IPS-NIHi11 (cell line): ENCODE data around the gene PGS1.
A peak's percentile ranks its signal among the peaks of the same experiment; 100 is the strongest.
"Not testable (repeated sequence)": the region's sequence is repeated elsewhere in the genome, so short reads cannot be mapped to it uniquely, and the experiment has no call there.

Source experiments
- DNase-seq: peaks from one replicate; pipeline ENCODE4 v3.0.0; 2012; ENCODE audit warnings: mixed read lengths, low spot score

Gene PGS1, protein sequence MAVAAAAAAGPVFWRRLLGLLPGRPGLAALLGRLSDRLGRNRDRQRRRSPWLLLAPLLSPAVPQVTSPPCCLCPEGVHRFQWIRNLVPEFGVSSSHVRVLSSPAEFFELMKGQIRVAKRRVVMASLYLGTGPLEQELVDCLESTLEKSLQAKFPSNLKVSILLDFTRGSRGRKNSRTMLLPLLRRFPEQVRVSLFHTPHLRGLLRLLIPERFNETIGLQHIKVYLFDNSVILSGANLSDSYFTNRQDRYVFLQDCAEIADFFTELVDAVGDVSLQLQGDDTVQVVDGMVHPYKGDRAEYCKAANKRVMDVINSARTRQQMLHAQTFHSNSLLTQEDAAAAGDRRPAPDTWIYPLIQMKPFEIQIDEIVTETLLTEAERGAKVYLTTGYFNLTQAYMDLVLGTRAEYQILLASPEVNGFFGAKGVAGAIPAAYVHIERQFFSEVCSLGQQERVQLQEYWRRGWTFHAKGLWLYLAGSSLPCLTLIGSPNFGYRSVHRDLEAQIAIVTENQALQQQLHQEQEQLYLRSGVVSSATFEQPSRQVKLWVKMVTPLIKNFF

DNA sequence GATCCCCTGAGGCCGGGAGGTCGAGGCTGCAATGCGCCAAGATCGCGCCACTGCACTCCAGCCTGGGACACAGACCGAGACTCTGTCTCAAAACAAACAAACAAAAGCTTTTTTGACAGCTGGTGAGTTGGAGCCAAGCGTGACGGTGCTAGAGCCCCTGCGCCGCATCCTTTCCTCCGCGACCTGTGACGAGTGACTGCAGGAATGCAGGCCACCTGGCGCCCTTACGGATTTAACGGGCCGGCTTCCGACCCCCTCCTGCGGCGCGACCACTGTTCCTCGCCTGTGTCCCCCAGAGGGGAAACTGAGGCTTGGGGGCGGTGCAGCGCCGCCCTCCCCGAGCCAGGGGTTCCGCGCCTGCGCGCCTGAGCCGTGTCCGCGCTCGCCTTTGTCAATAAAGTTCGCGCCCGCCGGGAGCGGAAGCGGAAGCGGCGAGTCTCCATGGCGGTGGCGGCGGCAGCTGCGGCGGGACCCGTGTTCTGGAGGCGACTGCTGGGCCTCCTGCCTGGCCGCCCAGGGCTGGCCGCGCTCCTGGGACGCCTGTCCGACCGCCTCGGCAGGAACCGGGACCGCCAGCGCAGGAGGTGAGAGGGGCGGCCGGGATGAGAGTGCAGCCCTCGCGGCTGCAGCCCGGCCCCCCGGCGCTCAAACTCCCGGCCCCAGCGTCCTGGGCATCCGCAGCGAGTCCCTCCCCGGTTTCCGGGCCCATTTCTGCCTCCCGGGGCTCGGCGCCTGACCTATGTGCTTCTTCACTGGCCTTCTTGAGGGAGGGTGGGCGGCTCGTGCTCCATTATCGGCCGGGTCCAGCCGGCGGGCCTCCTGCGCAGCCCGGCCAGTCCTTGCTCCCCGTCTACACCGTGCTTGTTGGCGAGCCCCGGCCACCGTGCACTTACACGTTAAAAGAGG is at the start of gene PGS1:
Gene PGS1, plus strand, starts transcription at position 425 of the 906 bp plus-strand sequence. Its CDS starts 17 bp downstream, at position 442.
- DNase-seq: peak; percentile 87

DNA sequence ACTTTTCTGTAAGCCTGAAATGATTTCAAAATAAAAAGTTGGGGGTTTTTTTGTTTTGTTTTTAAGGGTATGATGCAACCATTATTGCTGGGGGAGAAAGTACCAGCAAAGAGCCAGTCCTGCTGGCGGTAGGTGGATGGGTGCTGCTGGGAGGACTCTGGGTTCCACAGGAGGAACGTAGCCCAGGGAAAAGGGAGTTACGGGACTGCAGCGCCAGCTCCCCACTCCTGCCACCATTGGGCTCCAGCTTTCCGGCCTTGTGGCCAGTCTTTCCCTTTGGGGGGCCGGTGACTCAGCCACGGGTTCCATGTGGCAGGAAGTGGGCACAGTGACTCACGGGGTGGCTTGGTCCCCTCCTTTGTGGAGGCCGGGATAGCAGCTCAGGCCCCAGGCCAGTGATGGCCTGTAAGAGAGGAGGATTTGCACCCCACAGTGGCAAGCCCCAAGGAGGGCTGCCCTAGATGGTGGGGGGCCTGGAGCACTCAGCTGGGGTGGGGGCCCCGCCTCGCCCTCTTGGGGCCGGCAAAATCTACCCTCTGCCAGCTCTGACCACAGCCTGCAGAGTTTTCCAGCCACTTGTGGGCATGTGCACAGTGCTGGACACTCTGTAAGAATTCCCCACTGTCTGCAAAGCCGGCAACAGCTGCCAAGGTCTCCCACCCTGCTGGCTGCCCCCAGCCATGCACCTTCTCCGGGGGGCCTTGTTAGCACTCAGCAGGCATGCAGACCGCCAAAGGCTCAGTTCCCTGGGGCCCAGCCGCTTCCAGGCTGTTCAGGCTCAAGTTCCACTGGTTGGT is 49.0 kb upstream of the PGS1 start:
- no peak for DNase-seq

DNA sequence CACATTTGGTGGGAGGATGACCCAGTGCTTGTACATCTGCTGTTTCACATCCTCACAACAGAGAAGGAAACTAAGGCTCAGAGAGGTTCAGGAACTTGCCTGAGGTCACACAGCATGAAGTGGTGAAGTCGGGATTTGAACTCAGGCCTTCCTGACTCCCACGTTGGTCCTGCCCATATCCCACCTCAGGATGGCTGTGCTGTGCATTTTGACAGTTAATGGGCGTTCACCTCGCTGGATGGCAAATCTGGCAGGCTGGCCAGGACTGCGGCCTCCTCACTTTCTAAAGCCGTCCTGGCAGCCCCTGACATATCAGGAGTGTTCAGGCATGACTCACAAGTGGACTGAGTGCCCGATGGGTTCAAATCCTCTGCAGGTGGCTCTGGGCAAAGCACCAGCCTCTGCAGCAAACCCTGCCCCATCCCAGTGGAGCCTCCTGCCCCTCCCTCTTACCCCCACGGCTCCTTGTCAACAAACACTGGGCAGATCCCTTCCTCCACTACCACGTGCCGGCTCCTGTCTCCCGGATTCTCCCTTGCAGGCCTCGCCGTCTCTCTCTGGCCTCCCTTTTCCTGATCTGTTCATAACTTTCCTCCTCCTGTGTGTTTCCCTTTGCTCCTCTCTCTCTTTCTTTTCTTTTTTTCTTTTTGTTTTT is 47.8 kb upstream of the PGS1 start:
- DNase-seq: no peak

DNA sequence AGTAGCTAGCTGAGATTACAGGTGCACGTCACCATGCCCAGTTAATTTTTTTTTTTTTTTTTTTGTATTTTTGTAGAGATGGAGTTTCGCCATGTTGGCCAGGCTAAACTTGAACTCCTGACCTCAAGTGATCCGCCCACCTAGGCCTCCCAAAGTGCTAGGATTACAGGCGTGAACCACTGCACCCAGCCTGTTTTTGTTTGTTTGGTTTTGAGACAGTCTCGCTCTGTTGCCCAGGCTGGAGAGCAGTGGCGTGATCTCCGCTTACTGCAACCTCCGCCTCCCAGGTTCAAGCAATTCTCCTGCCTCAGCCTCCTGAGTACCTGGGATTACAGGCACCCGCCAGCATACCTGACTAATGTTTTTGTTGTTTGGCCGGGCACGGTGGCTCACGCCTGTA is 47.1 kb upstream of the PGS1 start:
- not testable (repeated sequence) for DNase-seq

DNA sequence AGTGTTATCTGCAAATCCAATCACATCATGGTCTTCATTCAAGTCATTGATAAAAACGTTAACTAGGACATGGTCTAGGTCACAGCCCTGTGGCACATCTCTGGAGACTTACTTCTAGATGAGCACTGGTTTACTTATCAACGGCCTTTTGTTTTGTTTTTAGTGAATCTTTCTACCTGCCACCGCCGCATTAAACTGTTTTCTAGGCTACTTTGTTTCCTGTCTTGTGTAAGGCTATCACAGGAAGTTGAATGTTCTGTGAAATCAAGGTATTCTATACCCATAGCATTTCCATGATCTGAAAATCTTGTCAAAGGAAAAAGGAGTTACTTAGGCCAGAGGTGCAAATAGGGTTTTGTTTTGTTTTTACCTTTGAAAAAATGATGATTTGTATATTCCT is 45.5 kb upstream of the PGS1 start:
- DNase-seq: no peak

DNA sequence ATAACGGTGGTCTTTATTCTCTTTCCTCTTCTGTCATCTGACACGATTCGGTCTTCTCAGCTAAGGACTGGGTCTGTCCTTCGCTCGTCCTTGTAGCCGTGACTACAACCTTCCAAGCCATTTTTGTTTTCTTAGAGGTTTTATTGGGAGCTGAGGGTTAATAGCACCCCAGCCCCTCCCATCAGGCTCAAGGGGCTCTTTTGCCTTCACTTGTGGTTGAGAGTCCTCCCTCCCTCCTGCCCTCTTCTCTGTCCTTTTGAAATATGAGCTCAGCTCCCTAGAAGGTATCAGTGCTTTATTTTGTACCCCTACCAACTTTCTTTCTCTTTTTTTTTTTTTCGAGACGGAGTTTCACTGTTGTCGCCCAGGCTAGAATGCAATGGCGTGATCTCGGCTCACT is 43.2 kb upstream of the PGS1 start:
- no peak for DNase-seq

DNA sequence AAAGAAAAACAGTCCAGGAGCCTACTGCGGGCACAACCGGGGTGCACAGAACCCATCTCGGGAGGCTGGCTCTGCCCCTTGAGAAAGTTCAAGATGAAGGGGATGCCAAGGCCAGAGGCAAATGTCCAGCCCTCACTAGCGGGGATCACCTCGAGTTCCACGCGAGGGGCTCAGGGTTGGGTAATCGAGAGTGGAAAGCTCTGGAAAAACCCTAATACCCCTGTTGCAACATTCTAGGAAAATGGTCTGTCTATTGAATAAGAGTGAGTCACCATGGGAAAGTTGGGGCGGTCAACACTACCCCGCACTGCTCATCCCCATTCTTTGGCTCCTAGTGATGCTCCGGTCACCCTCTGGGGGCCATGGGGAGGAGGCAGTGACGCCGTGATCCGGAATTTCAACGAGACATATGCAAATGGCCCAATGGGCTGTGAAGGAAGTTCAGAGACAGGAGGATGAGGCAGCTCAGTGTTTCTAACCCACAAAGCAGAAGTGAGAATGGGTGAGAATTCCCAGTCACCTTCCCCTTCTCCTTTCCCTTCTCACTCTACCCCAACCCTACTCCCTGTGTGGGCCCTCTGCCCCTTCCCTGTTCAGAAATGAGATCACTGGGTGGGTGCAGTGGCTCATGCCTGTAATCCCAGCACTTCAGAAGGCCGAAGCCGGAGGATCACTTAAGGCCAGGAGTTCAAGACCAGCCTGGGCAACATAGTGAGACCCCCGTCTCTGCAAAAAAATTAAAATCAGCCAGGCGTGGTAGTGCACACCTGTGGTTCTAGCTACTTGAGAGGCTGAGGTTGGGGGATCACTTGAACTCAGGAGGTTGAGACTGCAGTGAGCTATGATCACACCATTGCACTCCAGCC is 41.0 kb upstream of the PGS1 start:
- DNase-seq: no peak

DNA sequence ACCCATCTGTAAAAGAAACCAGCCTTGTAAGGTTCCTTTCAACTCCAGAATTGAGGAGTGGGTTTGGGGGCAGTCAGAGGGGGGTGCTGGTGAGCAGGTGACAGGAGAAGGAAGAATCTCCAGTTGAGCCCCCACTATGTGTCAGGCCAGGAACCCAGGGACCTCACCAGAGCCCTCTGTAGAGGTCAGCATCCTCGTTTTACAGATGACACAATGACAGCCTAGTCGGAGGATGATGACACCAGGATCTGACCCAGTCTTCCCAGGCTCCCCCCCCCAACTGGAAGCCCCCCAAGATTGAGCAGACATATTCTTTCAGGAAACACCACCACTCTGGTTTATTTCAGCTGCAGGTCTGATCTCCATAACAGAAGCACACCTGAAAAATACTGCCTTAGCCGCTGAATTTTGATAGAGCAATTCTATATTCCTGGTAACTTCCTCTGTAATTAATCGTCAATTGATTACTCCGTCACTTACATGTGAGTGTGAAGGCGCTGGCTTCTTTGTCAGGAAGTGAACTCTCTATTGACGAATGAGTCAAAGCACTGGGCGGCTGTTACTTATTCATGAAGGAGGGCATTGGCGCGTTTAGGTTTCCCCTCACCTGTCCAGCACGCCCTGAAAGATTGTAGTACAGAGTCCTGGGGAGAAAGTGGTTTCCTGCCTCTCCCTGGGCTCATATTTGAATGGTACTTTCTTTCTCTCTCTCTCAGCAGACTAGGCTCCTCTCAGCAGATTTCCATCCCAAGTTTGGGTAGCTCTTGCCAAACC is 39.8 kb upstream of the PGS1 start:
- DNase-seq: no peak

DNA sequence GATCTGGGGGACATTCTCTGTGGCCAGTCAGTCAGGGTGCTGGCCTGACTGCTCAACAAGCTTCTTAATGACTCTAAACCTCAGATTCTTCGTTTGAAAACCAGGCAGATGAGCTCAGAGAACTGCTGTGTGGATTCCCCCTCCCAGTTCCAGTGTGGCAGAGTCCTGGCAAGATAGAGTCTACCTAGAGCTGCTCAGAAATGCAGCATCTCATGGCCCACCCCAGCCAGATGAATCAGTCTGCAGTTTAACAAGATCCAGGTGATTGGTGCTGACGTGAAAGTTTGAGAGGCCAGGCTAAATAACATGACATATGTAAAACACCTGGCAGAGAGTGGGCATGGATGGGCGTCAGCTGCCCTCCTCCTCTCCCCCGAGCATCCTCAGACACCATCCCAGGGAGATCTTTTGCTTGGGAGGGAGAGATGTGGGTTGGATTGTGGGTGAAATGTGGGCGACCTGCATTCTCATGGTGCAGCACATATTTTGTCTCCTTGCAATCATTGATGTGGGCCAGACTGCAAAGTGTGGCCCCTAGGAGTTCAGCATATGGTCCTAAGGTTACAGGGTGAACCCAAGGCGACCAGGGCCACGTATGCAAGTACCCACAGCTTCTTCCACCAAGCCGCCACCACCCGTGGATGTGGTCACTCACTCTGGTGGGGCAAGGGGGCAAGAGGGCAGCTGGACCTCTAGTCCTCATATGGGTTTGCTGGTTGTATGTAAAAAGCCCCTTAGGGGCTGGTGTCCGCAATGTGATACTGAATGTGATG is 38.1 kb upstream of the PGS1 start:
- DNase-seq: no peak

DNA sequence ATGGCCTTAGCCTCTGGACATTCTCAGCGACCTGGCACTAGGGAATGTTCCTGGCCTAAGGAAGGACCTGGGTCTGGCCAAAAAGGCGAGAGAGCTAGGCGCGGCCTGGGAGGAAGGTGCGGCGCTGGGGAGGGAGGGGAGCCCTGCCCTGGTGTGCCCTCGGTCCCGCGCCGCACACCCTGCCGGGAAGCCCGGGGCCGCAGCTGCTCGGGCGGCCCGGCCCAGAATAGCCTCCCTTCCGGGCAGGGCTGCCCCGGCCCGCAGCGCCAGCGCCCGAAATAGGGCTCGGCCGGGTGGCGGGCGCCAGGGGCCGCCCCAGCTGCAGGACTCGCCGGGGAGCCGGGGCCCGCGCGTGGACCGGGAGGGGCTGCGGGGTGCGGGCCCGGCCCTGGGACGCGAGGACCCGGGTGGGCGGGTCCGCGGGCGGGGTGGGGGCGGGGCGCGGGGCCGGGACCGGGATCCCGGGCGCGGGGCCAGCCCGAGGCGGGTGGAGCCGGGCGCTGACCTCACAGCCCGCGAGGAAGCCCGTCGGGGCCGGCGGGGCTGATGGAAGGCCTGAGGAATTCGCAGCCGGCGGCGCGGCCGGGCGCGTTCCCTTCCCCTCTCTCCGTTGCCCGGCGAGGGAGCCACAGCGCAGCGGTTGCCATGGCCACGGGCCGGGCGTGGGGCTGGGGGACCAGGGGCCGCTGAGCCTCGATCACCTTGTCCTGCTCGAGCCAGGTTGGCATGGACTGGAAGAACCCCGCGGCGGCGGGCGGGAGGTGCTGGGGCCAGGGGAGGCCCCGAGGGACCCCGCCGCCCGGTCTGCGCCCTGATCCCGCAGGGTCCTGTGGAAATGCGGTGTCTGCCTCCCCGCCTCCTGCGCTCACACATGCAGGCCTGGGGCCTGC is 36.6 kb upstream of the PGS1 start:
- peak; percentile 90 for DNase-seq

DNA sequence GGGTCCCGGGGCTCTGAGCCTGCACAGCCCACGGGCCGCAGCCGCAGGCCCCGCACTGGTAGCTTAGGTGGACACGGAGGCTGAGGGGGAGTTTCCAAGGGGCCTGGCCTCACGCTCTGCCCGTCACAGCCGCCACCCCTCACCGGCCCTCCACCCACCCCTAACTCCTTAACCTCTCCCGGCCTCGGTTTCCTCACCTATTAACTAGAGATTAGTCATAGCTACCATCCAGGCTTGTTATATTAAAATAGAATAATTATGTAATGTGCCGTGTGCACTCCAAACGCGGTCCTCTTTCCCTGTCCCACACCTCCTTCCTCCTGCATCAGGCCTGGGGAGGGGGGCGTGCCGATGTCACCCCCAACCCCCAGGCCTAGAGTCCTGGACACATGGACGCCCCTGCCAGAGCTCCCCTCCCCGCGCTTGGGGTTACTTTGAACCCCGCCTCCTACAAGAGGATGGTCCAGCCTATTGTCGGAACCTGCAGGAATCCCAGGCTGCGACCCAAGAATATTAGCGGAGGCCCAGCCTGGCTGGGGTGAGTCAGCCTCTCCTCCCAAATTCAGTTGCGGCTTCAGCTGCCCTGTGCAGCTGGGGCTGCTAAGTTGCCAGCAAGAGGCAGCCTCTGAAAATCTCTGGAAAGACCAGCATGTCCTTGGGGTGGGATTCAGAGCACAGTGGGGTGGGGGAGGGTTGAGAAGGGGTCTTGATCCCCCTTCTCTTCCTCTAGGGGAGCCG is 35.8 kb upstream of the PGS1 start:
- DNase-seq: no peak

DNA sequence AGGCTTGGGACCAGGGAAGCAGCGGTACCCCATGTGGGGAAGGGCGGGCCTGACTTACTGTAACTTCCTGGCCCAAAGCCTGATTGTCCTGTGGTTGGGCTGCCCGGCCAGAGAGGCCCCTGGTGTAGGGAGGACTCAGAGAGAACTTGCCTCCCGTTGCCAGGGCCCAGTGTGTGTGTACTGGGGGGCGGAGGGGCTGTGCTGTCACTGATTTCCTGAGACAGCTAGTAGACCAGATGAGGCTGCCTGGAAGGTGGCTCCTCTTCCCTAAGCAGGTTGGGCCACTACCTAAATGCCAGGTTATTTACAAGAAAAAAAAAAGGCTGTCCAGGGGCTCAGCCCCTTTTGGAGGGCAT is 35.3 kb upstream of the PGS1 start:
- DNase-seq: peak; percentile 76

DNA sequence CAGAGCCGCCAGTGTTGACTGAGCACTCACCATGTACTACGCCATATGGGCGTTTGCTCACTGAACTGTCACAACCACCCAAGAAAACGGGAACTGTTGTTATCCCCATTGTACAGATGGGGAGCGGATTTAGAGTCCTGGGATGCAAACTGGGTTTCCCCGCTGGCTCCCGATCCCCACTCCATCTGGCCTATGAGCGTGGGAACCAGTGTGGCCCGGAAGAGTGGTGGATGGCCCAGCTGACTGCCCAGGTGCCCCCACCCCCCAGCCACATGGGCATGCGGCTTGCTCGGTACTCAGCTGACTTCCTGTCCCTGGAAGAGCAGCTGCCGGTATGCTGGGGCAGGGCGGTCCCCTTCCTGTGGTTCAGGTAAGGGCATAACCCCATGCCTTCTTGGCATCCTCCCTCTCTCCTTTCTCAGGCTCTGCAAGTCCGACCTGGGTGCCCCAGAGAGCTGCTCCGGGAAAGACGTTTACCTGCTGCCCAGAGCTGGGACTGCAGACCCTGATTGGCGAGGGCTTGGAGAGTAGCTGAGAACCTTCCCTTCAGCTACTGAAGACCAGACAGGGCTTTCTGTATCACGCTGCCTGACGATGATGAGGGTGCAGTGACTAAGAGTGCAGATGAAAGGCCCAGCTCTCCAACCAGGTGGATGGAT is 34.8 kb upstream of the PGS1 start:
- DNase-seq: no peak

DNA sequence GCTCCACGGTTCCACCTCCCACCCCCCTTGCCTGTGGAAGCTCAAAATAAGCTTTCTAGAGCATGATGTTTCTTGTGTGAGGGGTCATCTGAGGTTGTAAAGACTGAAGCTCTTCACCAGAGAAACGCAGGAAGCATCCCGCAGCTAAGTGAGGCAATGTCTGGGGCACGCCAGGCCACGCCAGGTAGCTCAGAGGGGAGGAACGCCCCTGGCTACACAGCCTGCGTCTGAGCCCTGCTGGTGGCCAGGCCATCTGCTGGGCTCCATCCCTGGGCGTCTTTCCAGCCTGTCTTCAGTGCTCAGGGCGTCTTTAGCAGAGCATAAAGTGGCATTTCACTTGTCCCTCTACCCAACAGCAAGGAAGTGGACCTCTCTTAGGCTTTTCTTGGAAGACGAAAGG is 33.8 kb upstream of the PGS1 start:
- no peak for DNase-seq

DNA sequence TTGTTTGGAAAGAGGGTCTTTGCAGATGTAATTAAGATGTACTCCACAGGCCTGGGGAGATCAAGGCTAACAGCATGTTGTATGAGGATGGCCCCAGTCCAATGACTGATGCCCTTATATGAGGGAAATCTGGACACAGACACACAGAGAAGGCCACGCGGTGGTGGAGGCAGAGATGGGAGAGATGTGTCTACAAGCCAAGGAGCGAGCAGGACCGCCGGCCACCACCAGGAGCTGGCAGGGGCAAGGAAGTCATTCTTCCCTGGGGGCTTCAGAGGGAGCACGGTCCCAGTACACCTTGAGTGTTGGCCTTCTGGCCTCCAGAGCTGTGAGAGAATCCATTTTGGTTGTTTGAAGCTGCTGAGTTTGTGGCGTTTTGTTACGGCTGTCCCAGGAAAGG is 33.3 kb upstream of the PGS1 start:
- DNase-seq: no peak

DNA sequence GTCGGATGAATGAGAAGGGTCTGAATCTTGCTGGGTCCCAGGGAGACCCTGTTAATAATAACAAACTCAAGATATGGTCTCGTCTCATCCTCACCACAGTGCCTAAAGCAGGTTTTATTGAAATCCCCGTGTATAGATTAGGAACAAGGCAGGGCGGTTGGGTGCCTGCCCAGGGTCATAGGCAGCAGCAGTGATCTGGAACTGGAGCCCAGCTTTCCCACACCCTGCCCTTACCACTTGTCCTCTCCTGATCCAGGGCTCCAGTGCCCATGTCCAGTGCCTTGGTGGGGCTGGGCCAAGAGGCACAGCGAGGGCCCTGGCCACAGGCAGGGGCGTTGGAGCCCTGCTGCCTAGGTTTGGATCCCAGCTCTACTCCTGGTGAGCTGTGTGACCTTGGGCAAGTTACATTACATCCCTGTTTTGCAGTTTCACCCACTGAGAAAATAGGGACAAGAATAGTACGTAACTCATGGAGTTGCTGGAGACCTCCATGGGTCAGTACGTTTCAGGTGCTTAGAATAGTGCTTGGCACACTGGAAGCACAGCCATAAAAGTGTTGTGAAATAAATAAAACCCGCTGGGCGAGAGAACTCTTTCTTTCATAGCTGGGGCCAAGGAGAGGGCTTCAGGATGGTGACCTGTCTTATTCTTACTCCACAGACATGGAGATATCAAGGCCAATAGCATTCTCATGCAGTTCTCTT is 32.5 kb upstream of the PGS1 start:
- DNase-seq: no peak
